ENCODE measurements around the gene IDH1. TPM values are rescaled to one million over a fixed set of nuclear protein-coding genes. Genes with fewer than 3 reads are reported as not detected.
A peak's percentile ranks its signal among the peaks of the same experiment; 100 is the strongest.

The IDH1 gene
- total and polyA plus RNA-seq, 2 of the 13 experiments (the other 11 are each of a cell fraction or from before 2014, with no cell fraction given) = 312 to 1,077 TPM

DNA sequence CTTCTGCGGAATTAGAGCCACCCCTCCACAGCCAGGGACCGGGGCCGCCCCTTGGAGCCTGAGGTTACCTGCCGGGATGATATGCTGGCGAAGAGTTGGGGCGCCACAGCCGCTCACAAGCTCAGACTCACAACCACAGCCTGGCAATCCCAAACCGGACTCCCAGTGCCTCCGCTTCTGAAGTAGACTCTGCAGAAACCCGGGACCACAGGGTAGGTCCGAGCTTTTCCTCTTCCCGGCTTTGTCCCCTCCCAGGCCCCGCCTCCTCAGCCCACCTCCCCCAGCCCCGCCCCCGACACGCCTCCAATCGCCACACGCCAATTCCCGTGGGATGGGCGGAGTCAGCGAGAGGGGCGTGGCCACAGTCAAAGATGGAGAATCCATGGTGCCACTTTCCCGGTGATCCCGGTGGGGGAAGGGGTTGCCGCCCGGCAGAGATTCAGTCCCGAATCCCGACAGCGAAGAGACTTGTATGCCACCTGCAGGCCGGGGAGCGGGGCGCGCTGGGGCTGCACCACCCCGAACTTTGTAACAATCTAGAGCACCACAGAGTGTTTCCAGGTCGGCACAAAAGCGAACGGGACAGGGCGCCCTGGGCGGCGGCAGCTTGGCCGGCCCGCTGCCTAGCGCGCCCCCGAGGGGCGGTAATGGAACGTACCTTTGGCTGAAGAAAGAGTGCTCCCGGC is at the start of gene IDH1 (continued):
- TF ChIP-seq DNMT1 (CRISPR knock-in tag; IDR thresholded peaks at IDR 0.05) = 0 out of 2 replicates have a peak, but pooled peaks have one; percentile 18
- TF ChIP-seq NFE2L2 (IDR thresholded peaks at IDR 0.05; ENCODE audit: low read length) = no peak
- peak; percentile 50 for TF ChIP-seq NCOA2 (CRISPR knock-in tag; IDR thresholded peaks at IDR 0.05)
- TF ChIP-seq ZNF619 (CRISPR knock-in tag; IDR thresholded peaks at IDR 0.05) = peak; percentile 11; the same call in 1 of the 2 replicates
- TF ChIP-seq ZGPAT (CRISPR knock-in tag; IDR thresholded peaks at IDR 0.05) = peak; percentile 89
- peak; percentile 42 for TF ChIP-seq FOSL2 (CRISPR knock-in tag; IDR thresholded peaks at IDR 0.05)
- TF ChIP-seq ZNF496 (CRISPR knock-in tag; IDR thresholded peaks at IDR 0.05; ENCODE audit: insufficient replicate concordance) = no peak
- no peak for TF ChIP-seq CENPT (CRISPR knock-in tag; IDR thresholded peaks at IDR 0.05; ENCODE audit: low read depth)
- TF ChIP-seq RORA (CRISPR knock-in tag; IDR thresholded peaks at IDR 0.05) = no peak
- 0 out of 2 replicates have a peak, but pooled peaks have one; percentile 69 for TF ChIP-seq MEIS2 (CRISPR knock-in tag; IDR thresholded peaks at IDR 0.05)
- no peak for TF ChIP-seq LCORL (IDR thresholded peaks at IDR 0.05)
- TF ChIP-seq LCORL (CRISPR knock-in tag; IDR thresholded peaks at IDR 0.05) = peak; percentile 90
- TF ChIP-seq SIN3A (IDR thresholded peaks at IDR 0.05; ENCODE audit: borderline replicate concordance, low read depth, low read length) = peak; percentile 27; the same call in 1 of the 2 replicates
- TF ChIP-seq RNF2 (conservative IDR thresholded peaks at IDR 0.05; ENCODE audit: low read depth) = no peak
- peak; percentile 76; the same call in 1 of the 2 replicates for TF ChIP-seq SNAPC2 (CRISPR knock-in tag; IDR thresholded peaks at IDR 0.05)
- TF ChIP-seq POLR2AphosphoS5 (IDR thresholded peaks at IDR 0.05; ENCODE audit: low read depth, low read length) = peak; percentile 95
- TF ChIP-seq ZNF530 (CRISPR knock-in tag; IDR thresholded peaks at IDR 0.05; ENCODE audit: low read depth) = no peak
- peak; percentile 44; the same call in 1 of the 2 replicates for TF ChIP-seq IRF2 (CRISPR knock-in tag; IDR thresholded peaks at IDR 0.05)
- peak; percentile 71 for TF ChIP-seq TEAD3 (CRISPR knock-in tag; optimal IDR thresholded peaks at IDR 0.05; ENCODE audit: borderline replicate concordance)
- TF ChIP-seq NBN (conservative IDR thresholded peaks at IDR 0.05) = no peak
- no peak for TF ChIP-seq ZHX2 (IDR thresholded peaks at IDR 0.05; ENCODE audit: low read depth)
- peak; percentile 60; the same call in 1 of the 2 replicates for TF ChIP-seq ZHX2 (CRISPR knock-in tag; IDR thresholded peaks at IDR 0.05; ENCODE audit: borderline replicate concordance)
- TF ChIP-seq TBX2 (CRISPR knock-in tag; IDR thresholded peaks at IDR 0.05; ENCODE audit: borderline replicate concordance) = peak; percentile 76; the same call in 1 of the 2 replicates
- no peak for TF ChIP-seq IRF1 (CRISPR knock-in tag; IDR thresholded peaks at IDR 0.05; ENCODE audit: low read depth)
- no peak for TF ChIP-seq CHCHD3 (CRISPR knock-in tag; IDR thresholded peaks at IDR 0.05)
